DMS79 (cell line): ENCODE measurements around the gene GAS7.

ENCODE experiments used
- DNase-seq: peaks from one replicate; lab custom pipeline; 2025; lab: John Stamatoyannopoulos, UW

GAS7 gene

DNA sequence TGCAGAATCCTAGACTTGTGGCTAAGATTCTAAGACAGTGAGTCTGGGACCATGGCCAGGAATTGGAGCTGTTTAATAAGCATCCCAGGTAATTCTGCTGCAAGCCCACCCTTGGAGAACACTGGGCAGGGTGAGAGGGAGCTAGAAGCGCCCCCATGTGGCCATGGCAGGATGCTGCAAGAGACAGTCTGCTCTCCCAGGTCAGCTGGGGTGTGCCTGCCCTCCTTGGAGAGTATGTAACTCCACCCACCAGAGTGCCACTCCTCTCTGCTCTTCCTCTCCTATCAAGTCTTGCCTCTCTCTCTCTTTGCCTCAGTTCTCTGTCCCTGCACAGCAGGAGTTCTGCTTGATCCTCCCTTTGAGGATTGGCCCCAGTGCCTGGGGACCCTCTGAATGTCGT is 308.3 kb downstream of the GAS7 start:
- no peak for DNase-seq

DNA sequence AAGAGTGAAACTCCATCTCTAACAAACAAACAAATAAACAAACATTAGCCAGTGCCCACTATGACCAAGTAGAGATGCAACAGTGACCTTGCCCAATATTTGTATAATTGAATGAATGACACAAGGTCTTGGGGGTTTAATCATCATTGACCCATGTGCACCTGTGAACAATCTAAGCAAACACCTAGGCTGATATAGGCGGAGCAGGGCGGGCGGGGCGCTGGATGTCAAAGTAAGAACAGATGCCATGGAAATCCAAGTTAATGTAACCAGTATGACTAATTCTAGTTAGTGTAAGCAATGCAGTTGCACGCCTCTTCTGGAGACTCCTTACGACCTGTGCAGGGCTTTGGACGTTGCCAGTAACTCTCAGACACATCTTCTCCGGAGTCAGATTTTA is 310.9 kb downstream of the GAS7 start:
- DNase-seq = no peak

DNA sequence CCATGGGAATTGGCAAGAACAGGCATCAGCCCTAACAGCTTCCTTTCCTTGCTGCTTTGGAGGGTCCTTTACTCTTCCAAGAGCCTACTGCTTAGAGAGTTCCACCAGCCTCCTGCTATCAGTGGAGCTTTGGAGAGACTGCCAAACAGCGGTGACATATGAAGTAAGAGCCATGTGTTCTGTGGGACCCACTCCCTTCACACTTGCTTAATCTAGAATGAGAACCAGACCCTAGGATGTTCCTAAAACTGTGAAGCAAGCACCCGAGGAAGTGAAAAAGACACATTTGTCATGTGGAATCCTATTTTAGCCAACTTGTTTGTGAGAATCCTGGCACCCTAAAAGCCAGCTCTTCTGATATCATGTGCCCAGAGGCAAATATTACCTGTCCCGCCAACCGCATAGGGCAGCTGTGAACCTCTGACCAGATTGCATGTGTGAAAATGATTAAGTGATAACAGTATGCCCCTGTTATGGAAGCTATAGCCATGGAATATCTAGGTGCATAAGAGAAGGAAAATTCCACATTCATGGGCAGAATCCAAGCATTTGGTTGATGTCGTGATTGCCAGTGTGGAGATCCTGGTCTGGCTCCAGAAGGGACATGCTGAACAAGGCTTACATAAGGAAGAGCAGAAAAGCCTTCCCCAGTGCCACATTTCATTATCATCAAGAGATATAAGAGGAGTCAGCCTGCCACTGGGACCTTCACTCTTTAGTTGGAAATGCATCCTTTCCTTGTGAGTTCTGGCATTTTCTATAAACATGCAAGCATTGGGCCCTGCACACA is 312.1 kb downstream of the GAS7 start:
- no peak for DNase-seq

DNA sequence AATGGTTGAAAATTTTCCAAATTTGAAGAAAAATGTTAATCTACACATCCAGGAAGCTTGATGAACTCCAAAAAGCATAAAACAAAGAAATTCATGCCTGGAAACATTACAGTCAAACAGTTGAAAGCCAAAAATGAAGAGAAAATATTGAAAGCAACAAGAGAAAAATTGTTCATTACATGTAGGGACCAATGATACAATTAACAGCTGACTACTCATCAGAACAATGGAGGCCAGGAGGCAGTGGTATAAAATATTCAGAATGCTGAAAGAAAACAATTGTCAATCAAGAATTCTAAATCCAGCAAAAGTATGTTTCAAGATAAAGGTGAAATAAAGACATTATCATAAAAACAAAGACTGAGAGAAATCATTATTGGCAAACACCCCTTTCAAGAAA is 315.0 kb downstream of the GAS7 start:
- DNase-seq = no peak

DNA sequence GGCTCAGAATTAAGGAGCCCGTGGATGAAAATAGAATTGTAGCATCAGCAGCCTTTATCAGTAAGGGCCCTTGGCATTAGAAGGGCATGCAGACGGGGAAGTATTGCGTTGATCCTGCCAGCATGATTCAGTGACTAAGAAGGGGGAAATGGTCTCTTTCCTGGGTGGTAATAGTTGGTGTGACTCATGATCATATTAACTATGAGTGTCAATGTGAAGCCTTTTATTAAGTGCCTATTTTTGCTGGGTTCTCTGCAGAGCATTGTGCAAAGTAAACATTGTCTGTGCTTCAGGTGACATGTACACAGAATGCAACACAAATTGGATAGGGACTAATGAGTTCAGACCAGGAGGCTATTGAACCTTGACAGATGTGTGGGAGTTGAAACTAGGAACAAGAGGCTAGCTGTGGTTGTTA is 317.8 kb downstream of the GAS7 start:
- DNase-seq = no peak

DNA sequence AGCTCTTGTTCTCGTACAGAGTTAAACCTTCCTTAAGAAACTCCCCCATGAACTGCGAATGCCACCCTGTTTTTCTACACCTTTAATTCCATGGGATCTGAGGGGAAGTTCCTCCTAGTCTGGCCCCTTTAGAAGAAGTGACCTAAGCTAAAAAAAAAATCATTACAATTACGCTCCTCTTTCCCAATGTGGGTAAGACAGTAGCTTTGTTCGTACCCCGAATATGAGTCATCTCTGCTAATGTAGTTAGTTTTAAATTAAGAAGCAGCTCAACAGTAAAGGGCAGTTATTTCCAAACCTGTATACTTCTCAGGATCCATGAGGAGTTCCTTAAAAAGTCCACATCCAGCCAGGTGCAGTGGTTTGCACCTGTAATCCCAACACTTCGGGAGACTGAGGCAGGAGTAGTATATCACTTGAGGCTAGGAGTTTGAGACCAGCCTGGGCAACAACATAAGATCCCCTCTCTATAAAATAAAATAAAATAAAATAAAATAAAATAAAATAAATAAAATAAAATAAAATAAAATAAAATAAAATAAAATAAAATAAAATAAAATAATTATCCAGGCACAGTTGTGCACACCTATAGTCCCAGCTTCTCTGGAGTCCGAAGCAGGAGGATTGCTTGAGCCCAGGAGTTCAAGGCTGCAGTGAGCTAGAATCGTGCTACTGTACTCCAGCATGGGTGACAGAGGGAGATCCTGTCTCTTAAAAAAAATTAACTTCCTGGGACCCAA is 319.4 kb downstream of the GAS7 start:
- no peak for DNase-seq

DNA sequence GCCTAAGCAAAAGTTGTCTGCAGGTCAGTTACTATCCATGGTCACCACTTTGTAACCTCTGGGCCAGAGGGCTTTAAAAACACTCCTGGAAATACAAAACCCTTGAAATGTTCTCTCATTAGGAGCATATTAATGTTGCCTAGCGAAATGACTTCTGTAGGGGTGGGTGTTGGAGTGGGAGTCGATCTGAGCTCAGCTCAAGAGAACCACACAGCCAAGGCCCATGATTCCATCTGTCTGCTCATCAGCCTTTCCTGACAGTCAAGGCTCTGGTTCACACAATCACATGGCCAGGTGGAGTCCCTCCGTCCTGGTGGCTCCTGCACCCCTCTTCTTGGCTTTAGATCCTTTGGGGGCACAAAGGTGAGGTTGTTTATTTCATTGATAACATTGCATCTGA is 320.1 kb downstream of the GAS7 start:
- no peak for DNase-seq

DNA sequence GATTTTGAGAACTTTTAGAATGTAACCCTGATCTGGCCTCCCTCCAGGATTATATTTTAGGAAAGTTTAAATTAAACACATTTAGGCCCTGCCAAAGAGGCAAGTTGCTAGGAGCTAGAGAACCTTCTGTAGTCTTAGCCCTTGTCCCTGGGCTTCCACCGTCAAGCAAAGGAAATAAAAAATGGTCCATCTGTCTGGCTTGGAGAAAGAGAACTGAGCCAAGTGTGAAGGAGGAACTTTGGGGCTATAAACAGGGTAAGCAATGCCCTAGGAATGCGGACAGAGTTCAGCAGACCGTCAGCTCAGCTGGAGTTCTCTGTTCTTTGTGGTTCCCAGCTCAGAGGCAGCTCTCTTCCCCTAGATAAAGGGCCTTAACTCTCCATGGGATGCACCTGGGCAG is 323.0 kb downstream of the GAS7 start:
- DNase-seq = no peak

DNA sequence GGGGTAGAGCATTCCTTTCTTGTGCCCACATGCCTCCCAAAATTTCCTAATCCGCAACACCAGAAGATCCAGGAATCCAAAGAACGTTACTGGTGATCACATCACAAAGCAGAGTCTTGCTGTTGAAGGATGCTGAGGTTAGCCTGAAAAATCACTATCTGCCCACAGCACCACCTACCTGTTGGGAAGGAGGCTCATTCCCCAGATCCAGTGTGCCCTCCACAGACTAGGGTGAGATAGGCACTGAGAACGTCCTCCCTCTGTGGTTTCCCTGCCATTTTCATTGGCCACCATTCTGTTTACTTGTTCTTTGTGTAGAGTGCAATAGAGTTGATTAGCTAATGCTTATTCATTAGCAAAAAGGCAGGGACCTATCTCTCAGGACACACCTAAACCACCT is 323.7 kb downstream of the GAS7 start:
- no peak for DNase-seq

DNA sequence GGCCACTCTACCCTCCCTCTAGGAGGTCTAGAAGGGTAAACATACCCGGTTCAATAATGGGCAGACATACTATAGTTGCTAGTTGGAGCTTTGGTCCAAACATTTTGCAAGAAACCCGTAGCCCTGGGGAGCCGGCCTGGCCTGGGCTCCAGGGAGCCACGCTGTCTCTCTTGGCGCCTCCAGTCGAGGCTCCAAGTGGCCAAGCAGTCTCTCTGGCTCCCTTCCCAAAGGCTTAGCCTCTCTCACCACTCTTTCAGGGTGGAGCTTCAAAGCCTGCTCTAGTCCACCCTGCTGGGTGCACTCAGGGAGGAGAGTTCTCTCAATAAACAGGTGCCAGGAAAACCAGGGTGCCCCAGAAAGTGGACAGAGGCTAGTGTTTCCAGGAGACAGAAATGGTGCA is 325.6 kb downstream of the GAS7 start:
- no peak for DNase-seq

DNA sequence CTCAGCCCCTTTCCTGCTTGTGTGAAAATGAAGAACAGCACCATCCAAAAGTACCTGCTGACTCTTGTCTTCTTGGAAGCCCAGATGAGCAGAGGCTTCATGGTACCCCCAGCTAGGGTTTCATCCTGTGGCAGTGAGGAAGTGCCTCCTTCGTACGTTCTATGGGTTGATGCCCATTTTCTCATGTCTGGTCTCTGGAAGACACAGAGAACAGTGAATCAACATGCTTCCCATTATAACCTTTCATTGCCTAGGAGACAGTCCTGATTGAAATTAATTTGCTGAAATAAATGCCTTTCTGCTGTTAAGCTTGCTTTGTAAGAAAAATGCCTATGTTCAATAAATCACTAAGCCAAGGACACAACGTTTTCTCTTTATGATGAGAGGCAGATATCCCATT is 329.9 kb downstream of the GAS7 start:
- DNase-seq = no peak

DNA sequence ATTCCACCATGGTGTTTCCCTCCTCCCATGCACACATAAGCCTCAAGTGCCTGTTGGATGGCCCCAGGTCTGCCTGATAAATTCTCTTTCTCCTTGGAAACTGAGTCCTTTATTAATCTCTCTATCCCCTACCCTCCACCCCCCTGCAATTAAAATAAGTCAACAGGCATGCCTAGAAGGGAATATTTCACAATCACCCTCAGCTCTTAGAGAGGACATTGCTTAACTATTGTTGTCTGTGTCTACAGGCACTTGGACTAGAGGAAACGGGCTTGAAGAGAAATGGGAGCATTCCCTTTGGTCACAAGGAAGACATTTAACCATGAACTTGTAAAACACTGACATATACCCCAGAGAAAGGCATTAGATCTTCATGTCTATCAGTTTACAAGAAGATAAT is 332.8 kb downstream of the GAS7 start:
- no peak for DNase-seq

DNA sequence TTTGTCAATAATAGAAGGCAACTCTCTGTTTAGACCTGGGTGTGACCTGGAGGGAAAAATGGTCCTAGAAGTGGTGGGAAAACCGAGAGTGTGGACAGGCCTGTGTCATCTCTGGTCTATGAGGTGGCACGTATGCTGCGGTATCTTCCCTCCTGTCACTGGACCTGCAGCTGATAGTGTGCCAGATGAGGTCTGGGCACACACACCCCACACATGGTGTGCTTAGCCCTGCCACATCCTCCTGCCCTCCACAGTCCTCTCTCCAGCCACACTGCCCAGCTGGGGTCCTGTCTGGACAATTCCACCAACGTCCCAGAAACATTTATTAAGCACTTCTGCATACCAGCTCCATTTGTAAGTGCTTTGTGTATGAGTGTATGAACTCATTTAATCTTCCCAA is 335.5 kb downstream of the GAS7 start:
- no peak for DNase-seq

DNA sequence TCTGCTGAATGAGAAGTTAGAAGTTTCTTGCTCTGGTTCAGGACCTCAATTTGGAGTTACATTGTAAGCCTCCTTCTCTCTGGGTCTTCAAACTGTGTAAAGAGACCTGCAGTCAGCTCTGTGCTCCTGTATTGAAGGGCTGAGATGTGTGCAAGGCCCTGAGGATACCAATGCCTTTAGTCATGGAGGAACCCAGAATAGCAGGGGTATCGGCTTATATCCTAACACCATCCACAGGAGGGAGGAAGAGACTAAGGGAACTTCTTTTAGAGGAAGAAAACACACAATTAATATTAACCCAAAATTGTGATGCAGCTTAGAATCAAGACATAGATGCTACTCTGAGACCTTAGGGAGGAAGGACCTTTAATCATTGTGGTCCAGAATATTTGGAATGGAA is 336.2 kb downstream of the GAS7 start:
- DNase-seq = no peak

DNA sequence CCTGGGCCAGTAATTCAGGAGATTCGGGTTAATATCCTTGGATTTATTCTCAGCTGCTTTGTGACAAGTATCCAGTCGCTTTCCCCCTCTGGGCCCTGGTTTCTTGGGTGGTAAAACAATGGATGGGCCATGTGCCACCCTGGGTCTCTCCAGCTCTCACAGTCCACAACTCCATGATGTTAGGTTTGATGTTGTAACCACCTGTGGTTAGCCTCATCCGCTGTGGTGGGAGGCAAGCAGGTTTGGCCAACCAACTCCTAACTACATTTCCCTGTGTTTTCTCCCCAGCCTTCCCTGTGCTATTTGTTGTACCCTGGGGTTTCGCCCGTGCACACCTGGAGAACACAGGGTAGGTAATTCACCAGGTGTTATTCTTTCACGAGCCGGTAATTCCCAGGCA is 337.6 kb downstream of the GAS7 start:
- no peak for DNase-seq
